GM21390 (cell line): Measurements from ENCODE around the gene RNF150.
"Not testable (repeated sequence)": the region's sequence is repeated elsewhere in the genome, so short reads cannot be mapped to it uniquely, and the experiment has no call there.

Experiments
- ATAC-seq: cut with Tn5 transposase; IDR thresholded peaks from one replicate; pipeline ENCODE4 v1.9.1; 2021; ENCODE audit not compliant: unreplicated experiment

RNF150 gene

DNA sequence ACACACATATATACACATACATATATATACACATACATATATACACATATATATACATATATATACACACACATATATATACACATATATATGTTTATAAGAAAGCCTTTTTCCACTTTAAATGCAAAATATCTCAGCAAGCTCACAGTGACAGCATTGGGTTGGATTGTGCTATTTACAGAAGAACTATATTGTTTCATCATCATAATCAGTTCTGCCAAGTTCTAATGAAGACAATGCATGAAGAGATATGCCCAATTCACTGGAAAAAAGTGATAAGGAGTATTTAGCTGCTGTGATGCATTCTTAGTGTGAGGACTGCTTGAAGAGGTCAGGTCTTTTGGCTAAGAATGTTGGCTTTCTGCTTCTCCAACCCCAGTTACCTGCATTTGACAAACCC is 54.4 kb downstream of the RNF150 start:
- no peak for ATAC-seq

DNA sequence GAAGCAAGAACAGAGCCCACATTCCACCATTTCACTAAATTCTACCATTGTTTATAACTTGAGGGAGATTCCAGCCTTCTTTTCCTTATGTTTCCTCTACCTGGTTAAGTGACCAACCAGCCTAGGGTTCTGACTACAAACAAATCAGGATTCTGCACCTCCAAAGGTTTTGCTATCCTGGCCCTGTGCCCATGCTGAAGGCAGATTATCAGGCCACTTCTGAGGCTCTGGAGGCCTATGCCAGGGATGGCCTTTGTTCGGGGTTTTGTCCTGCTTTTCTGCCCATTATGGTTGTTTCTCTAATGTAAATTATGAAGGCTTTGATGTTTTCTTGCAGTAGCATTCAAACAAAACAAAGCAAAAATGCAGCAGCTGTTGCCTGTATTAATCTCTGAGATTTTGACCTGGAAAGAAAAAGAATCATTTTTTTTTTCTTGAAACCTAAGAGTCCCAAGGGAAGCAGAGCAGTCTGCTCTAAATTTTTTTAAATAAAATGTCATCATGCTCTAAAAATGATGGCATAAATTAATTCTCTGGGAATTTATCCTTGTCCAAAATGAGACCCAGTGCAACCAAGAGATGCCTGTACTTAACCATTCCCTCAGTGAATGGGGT is 55.6 kb downstream of the RNF150 start:
- no peak for ATAC-seq

DNA sequence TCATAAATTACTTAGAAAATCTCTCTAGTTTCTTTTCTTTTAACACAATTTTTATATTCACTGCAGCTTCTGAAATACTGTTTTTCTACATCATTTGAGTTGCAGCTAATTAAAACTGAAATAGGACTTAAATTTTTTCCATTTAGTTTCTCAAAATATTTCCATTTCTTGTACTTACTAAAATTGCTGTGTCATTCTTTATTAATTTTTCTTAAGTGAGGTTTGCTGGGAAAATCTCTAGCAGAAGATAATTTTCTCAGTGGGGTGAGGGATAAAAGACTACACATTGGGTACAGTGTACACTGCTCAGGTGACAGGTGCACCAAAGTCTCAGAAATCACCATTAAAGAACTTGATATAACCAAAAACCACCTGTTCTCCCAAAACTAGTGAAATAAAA is 57.7 kb downstream of the RNF150 start:
- ATAC-seq, result no peak

DNA sequence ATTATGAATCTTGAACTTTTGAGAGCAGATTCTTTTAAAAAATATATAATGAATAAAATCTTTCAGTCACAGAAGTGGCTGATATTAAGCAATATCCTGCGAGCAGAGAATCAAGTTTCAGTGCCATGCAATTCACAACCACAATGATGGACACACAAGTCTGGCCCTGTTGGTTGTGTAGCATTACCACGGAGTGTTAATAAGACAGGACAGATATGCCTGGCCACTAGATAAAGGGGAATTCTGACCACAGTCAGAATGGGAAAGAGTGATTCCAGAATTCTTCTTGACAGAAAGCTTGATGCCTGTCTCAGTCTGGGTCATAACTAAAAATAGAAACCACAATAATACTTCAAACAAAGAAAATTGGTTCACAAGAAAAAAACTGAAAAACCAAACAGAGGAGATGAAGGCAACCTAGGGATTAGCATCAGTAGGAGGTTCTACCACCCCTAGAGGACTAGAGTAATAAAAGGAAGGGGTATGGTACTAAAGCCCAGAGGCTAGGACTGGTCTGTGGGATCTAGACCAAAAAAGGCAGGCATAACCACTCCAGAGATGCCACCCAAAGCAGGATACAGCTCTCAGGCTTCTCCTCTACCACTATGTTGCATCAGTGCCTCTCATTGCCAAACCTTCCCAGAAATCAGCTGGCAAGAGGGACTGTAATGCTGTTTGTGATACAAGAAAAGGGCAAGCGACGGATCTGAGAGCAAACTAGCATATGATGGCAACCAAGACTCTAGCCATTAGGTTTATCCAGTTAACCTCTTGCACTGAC is 59.0 kb downstream of the RNF150 start:
- ATAC-seq, result no peak

DNA sequence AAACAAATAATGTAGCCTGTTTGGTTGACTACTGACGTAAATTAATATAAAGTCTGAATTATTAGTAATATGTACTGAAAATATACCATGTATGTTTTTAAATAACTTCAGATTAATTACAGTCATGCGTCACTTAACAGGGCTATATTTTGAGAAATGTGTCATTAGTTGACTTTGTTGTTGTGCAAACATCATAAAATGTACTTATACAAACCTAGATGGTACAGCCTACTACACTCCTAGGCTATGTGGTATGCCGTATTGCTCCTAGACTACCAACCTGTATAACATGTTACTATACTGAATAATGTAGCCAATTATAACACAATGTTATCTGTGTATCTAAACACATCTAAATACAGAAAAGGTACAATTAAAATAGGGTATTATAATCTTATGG is 66.6 kb downstream of the RNF150 start:
- ATAC-seq, result no peak

DNA sequence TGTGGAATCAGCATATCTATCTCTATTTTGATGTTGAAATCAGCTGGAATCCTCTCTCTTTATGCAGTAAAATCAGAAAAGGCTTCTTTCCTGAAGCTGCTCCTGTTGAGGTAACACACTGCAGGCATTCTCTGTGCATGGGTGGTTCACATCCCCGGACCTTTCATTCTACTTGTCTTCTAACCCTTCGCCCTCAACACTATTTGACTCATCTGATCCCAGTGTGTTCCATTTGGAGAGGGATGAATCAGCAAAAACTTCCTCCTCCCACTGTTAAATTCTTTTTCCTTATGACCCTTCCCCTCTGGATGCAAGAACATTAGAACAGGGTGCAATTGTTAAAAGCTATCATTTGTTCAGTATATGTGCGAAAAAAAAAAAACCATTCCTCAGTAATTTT is 67.4 kb downstream of the RNF150 start:
- no peak for ATAC-seq

DNA sequence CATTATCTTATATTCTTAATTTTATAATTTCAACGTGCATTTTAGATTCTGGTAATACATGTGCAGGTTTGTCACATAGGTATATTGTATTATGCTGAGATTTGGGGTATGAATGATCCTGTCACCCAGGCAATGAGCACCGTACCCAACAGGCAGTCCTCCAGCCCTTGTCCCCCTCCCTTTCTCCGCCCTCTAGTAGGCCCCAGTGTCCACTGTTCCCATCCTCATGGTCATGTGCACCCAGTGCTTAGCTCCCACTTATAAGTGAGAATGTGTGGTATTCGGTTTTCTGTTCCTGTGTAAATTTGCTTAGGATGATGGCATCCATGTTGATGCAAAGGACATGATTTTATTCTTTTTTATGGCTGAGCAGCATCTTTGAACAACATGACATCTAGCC is 70.6 kb downstream of the RNF150 start:
- no peak for ATAC-seq

DNA sequence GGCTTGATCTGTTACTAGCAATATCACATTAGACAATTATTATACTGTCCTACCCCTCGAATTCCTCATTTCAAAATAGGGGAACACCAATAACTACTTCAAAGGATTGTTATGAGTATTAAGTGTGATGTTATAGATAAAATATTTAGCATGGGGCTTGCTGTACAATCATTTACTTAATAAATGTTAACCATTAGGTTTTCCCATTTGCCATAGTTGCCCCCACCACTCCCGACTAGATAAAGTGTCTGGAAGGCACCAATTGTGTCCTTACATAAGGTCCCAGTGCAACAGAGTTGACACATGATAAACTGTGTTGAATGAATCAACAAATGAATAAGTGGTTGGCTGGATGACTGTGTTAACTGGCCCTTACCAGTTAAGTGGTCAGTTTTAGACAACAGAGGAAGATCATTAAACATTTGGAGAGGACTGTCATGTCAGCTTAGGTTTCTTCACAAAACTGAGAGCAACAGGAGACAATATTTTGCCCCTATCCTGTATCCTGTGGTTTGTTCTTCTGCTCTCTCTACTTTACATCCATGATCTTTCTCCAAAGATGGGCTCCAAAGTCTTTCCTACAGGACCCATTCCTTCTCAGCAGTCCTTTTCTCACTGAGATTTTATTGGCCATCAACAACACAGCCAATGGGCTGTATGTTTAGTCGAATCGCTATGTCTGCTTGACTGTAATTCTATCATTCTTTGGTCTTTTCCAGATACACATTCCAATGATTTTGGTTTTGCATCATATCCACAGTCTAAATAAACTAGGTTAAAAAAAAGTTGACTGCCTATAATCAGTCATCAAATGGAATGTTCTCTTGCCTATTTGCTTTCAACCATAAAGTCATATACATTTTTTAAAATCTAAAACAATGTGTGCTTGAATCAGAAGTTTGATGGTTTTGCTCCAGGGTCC is 74.4 kb downstream of the RNF150 start:
- ATAC-seq, result no peak

DNA sequence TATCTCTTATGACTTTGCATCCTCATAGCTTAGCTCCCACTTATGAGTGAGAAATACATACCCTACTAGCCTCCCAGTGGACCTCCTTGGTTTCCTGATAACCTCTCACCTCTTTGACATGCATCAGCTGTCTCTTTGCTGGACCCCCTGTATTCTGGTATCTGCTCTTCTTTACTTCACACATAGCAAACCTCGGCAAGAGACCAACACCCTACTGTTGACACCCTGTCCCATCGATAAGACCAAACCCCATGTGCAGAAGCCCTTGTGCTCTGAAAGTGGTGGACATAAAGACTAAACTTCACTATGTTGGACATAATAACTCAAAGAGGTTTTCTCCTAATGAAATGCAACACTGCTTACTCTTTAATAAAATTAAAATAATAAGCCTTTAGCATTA is 75.7 kb downstream of the RNF150 start:
- no peak for ATAC-seq

DNA sequence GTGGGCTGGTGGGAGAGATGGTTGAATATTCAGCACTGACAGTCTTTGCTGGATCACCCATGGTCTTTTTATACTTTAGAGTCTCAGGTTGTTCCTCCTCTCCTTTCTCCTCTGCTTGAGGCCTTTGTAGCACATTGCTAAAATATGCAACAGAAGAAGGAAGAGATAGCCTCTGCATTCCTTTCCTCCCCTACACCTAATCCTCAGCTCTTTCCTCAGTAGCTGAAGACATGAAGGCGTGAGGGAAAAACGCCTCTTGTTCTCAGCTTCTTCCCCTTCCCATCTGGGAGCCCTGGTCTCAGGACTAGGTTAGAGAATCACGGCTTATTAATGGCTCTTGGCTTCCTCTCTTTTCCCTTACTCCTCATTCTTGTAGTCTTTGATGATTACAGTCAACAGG is 76.8 kb downstream of the RNF150 start:
- no peak for ATAC-seq

DNA sequence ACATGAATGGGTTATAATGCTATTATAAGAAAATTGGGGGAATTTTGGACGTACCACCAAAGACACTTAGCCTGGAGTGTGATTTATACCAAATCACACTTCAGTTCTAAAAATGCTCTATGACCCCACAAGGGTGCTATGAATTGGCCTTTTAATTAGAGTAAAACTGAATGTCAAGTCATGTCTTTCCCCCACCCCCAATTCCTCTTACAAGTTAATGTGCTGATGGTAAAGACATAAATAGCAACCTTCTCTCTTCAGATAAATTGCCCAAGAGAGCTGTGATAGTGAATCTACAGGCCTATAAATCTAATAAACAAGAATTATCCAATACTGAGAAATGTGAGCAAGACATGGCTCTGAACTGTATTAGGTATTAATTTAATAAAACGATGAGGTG is 78.8 kb downstream of the RNF150 start:
- ATAC-seq, result no peak

DNA sequence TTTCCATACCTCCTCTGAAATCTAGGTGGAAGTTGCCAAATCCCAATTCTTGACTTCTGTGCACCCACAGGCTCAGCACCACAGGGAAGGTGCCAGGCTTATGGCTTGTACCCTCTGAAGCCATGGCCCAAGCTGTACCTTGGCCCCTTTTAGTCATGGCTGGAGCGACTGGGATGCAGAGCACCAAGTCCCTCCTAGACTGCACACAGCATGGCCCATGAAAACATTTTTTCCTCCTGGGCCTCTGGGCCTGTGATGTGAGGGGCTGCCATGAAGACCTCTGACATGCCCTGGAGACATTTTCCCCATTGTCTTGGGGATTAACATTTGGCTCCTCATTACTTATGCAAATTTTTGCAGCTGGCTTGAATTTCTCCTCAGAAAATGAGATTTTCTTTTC is 82.3 kb downstream of the RNF150 start:
- ATAC-seq, result not testable (repeated sequence)

DNA sequence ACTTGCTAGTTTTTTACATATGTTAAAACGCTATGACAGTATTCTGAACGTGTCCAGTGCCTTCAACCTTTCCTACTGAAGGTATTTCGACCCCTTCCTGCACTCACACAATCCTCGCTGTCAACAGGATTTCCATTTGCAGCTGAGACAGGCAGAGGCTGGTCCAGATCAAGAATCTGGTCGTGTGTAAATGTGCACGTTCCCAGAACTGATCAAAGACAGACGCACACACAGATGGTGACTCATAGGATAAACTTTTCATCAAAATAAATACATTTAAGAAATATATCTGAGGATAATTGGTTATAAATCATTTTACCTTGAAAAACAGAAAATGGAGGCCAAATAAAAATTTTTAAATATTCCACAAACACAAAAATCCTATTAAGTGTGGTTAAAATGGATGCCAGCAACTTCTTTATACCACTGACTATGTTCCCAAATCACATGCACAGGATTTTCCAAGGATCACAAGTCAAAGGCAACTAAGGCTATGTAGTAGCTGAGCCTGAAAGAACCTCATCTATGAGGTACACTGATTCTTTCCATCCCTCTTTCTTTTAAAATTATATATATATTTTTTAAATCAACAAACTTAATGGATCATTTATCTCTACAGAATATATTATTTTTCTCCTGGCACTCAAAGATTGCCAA is 85.9 kb downstream of the RNF150 start:
- no peak for ATAC-seq

DNA sequence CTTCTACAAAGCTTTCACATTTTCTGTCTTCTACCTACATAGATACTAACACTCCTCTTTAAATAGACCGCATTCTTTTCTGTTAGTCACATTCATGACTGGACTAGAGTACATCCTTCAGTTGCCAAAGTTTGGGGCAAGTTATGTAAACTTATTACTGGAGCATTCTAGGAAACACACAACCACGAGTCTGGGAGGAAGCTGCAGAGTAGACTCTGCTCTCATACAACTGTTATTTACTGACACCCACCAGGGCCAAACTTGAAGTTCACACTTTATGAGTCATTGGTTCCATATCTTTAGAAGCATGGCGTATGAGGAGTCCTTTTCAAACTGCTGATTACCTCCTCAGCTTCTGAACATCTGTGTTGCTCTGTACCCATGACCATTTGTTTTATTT is 87.0 kb downstream of the RNF150 start:
- ATAC-seq, result no peak

DNA sequence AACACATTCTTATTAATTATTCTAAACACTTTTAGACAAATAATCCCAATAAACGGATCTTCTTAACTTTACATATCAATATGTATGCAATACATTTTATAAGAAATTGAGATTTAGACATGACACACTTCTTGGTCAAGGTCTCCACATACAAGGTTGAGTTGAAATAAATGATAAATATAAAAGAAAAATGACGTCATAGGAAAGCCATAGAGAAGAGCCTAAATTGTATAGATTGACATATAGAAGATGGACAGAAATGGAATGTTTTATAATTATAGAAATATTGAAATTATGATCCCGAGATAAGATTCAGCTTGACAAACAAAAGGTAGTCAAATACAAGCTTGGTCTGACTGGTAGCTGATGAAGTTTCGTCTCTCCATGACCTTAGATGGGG is 87.4 kb downstream of the RNF150 start:
- no peak for ATAC-seq

DNA sequence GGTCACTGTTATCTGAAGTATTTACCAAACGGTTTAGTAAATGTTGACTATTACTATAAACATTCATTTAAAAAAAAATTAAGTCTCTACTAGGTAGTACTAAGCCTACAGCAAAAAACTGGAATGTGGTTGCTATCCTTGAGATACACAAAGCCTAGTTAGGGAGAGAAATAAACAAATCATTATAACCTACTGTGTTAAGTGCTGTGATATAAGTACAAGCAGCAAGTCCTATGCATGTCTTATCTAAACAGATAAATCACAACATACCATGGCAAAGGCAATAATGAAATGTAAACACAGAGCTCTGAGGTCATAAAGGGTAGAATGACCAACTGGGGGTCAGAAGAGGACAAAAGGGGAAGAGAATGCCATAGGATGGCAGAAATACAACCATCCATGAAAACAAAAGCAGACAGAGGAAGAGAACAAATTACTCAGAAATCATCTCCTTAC is 92.2 kb downstream of the RNF150 start:
- ATAC-seq, result no peak

DNA sequence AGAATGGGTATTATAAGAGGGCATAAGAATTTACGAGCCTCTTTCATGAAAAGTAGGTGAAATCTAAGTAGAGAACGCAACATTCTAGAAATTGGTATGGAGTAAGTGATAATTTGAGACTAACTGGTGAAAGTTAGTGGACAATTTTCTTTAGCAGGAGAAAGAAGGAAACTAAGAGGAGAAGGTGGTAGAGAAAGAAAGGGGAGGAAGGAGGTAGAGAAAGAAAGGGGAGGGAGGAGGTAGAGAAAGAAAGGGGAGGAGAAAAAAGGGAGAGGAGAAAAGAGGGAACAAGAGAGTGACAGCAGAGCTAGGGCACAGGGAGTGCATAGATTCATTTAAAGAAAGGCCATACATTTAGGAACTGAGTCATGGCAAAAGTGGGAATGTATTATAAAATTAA is 94.1 kb downstream of the RNF150 start:
- ATAC-seq, result no peak

DNA sequence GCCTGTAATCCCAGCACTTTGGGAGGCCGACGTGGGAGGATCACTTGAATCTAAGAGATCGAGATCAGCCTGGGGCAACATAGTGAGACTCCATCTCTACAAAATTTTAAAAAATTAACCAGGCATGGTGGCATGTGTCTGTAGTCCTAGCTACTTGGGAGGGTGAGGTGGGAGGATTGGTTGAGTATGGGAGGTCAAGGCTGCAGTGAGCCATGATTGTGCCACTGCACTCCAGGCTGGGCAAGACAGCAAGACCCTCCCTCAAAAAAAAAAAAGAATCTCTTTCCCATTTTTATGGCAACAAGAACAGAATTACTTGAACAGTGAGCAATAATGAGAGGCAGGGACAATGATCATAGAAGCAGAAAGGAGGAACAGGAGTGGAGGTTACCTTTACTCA is 94.8 kb downstream of the RNF150 start:
- ATAC-seq, result no peak

DNA sequence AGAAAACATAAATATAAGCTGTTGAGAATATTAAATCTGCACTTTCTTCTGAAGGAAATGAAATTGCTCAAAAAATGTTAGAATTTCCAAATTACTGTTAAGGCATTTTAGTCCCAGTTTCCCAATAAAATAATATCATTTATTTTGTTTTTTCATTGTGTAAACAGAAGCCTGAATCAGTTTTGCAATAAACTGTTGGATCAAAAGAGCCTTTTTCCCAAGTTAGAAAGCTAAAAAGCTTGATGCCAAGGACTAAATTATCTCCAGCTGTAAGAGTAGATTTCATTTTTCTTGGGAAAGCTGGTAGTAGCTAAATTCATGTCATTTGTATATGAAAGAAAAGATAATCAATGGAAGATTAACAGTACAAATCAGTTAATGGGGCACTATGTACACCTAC is 95.8 kb downstream of the RNF150 start:
- no peak for ATAC-seq

DNA sequence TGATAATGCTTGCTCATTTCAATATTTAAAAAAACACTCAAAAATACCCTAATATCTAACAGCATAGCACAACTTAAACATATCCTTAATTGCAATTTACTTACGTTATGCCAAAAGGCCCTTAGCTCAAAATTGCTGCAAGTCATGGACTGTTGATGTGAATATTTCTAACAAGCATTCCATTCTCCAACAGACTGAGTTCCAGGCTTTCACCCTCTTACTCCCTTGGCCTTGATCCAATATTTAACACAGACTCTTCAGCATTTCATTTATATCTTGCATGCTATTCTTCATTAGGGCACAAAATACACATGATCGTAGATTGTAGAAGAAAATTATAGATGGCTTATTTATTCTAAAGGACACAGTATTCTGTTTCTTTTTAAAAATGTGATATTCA is 96.5 kb downstream of the RNF150 start:
- no peak for ATAC-seq

DNA sequence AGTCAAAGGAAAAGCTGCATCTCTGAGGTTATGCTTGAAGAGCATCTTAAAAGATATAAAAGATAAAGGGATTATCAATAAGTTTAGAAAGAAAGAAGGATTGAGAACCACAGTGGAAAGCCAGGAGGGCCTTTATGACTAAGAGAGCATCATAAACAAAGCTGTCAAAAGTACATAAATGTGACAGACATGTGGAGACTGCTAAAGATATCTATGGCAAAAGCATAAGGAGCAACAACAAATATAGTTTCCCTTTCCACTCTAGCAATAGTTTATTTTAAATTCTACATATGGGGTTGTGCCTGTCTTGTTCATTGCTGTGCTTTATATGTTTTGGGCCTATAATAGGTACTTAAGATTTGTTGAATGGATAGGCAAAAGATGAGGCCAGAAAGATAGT is 97.3 kb downstream of the RNF150 start:
- no peak for ATAC-seq
